ENCODE data around the gene ZNF738. TPM values are rescaled to one million over a fixed set of nuclear protein-coding genes. Genes with fewer than 3 reads are reported as not detected.

ZNF738 gene
- total and polyA plus RNA-seq, 2 experiments from 2014 or later, result 137 to 138 TPM

DNA sequence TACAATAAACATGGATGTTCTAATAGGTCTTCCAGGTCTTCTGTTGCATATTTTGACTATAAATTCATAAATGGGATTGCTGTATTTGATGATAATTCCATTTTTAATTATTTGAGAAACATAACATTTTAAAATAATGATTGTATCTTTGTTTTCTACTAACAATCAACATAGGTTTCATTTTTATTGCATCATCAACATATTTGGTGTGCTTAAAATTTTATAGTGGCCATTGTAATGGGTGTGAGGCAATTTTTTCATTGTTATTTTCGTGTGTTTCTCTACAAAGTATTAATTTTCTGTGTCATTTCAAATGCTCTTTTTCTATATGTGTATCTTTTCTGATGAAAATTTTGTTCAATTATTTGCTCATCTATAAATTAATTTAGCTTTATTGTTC is 51.4 kb downstream of the ZNF738 start:
- TF ChIP-seq, protein P1, sequence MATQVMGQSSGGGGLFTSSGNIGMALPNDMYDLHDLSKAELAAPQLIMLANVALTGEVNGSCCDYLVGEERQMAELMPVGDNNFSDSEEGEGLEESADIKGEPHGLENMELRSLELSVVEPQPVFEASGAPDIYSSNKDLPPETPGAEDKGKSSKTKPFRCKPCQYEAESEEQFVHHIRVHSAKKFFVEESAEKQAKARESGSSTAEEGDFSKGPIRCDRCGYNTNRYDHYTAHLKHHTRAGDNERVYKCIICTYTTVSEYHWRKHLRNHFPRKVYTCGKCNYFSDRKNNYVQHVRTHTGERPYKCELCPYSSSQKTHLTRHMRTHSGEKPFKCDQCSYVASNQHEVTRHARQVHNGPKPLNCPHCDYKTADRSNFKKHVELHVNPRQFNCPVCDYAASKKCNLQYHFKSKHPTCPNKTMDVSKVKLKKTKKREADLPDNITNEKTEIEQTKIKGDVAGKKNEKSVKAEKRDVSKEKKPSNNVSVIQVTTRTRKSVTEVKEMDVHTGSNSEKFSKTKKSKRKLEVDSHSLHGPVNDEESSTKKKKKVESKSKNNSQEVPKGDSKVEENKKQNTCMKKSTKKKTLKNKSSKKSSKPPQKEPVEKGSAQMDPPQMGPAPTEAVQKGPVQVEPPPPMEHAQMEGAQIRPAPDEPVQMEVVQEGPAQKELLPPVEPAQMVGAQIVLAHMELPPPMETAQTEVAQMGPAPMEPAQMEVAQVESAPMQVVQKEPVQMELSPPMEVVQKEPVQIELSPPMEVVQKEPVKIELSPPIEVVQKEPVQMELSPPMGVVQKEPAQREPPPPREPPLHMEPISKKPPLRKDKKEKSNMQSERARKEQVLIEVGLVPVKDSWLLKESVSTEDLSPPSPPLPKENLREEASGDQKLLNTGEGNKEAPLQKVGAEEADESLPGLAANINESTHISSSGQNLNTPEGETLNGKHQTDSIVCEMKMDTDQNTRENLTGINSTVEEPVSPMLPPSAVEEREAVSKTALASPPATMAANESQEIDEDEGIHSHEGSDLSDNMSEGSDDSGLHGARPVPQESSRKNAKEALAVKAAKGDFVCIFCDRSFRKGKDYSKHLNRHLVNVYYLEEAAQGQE (IDR thresholded peaks at IDR 0.05; ENCODE audit: unreplicated experiment), result no peak
- TF ChIP-seq EZH2phosphoT487 (IDR thresholded peaks at IDR 0.05; ENCODE audit: unreplicated experiment) (no peak), POLR2AphosphoS5 (IDR thresholded peaks at IDR 0.05; ENCODE audit: low read depth) (no peak), EZH2 (IDR thresholded peaks at IDR 0.05; ENCODE audit: low read depth, unreplicated experiment) (no peak), NANOG (IDR thresholded peaks at IDR 0.05; ENCODE audit: borderline replicate concordance) (no peak), CTCF (conservative IDR thresholded peaks at IDR 0.05; ENCODE audit: low read depth in 2 of 2) (no peak), JUNB (IDR thresholded peaks at IDR 0.05; ENCODE audit: unreplicated experiment) (no peak), ZNF462 (CRISPR knock-in tag; IDR thresholded peaks at IDR 0.05) (no peak), STAT1 (IDR thresholded peaks at IDR 0.05; ENCODE audit: unreplicated experiment) (no peak), ZNF331 (CRISPR knock-in tag; IDR thresholded peaks at IDR 0.05; ENCODE audit: low read depth) (no peak), ZNF114 (CRISPR knock-in tag; IDR thresholded peaks at IDR 0.05) (no peak), CREB1 (CRISPR knock-in tag; IDR thresholded peaks at IDR 0.05; ENCODE audit: low read depth) (no peak)
- TF ChIP-seq, protein P2, sequence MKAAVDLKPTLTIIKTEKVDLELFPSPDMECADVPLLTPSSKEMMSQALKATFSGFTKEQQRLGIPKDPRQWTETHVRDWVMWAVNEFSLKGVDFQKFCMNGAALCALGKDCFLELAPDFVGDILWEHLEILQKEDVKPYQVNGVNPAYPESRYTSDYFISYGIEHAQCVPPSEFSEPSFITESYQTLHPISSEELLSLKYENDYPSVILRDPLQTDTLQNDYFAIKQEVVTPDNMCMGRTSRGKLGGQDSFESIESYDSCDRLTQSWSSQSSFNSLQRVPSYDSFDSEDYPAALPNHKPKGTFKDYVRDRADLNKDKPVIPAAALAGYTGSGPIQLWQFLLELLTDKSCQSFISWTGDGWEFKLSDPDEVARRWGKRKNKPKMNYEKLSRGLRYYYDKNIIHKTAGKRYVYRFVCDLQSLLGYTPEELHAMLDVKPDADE (IDR thresholded peaks at IDR 0.05), result no peak
- Histone ChIP-seq H3K36me3 (ENCODE audit: insufficient read depth) (peaks cover 52% of the 10 kb centered on the region), H3K4me2 (no peak overlapping the region), H2AFZ (no peak overlapping the region), H3K27ac (ENCODE audit: low read depth) (no peak overlapping the region), H3K27me3 (ENCODE audit: insufficient read depth) (no peaks in the 10 kb centered on the region), H3K4me3 (no peak overlapping the region), H4K20me1 (replicated peaks; ENCODE audit: insufficient read depth) (no peaks in the 10 kb centered on the region), H3F3A (replicated peaks; ENCODE audit: low read depth) (no peaks in the 10 kb centered on the region), H3K9me2 (ENCODE audit: insufficient read depth) (no peaks in the 10 kb centered on the region), H3K79me2 (replicated peaks; ENCODE audit: insufficient read depth) (peaks cover 19% of the 10 kb centered on the region), H3K4me1 (ENCODE audit: insufficient read depth) (no peaks in the 10 kb centered on the region)
- Mint-ChIP-seq H3K27me3 (ENCODE audit: insufficient read depth, low read depth, poor library complexity) (no peaks in the 10 kb centered on the region), H3K27ac (no peak overlapping the region), H3K4me1 (no peaks in the 10 kb centered on the region), H3K36me3 (ENCODE audit: low read depth) (peaks cover 94% of the 10 kb centered on the region), H3K4me3 (no peak overlapping the region), H3K9me3 (peaks cover 46% of the 10 kb centered on the region)
- DNase-seq (ENCODE audit: low spot score), result no peak
- no peak for ATAC-seq

Data from GM23338 (cell line).